Measurements from ENCODE around the gene ICAM4.

DNA sequence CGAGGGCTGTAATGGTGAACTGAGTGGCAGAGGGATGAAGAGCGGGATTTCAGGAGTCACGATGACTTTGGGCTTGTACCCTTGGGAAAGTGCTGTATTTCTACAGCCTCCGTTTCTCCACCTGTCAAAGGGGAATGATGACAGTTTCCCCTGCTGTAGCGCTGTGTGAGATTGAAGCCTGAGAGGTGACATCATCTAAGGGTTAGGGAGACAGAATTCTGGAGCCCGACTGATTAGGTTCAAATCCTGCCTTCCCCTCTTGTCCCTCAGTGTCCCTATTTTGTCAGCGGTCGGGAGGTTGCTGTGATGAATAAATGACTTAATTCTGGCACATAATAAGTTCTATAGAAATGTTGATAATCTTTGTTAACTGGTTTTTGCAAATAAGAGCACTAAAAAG lies 34.0 kb upstream of the ICAM4 start:
- TF ChIP-seq, protein P1, sequence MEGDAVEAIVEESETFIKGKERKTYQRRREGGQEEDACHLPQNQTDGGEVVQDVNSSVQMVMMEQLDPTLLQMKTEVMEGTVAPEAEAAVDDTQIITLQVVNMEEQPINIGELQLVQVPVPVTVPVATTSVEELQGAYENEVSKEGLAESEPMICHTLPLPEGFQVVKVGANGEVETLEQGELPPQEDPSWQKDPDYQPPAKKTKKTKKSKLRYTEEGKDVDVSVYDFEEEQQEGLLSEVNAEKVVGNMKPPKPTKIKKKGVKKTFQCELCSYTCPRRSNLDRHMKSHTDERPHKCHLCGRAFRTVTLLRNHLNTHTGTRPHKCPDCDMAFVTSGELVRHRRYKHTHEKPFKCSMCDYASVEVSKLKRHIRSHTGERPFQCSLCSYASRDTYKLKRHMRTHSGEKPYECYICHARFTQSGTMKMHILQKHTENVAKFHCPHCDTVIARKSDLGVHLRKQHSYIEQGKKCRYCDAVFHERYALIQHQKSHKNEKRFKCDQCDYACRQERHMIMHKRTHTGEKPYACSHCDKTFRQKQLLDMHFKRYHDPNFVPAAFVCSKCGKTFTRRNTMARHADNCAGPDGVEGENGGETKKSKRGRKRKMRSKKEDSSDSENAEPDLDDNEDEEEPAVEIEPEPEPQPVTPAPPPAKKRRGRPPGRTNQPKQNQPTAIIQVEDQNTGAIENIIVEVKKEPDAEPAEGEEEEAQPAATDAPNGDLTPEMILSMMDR (IDR thresholded peaks at IDR 0.05; ENCODE audit: insufficient read depth, low read depth, low read length), result no peak
- TF ChIP-seq EZH2 (IDR thresholded peaks at IDR 0.05; ENCODE audit: insufficient read depth, low read length), result no peak

Measured in astrocyte (in vitro differentiated cells and primary cell).